SH-SY5Y (cell line): Measurements from ENCODE around the gene ZSCAN25.

Experiments used
- GATA2 ChIP-seq: IDR thresholded peaks from 2 replicates; pipeline ENCODE4 v1.6.1; 2011; ENCODE audit warnings: mild to moderate bottlenecking, low read depth, low read length
- GATA3 ChIP-seq: IDR thresholded peaks from 2 replicates; pipeline ENCODE4 v1.6.1; 2011; ENCODE audit warnings: low read depth, mild to moderate bottlenecking, low read length, moderate library complexity

ZSCAN25 gene

GRCh38 chr7:99665312-99666012 lies 48.7 kb downstream of the ZSCAN25 start:
- TF ChIP-seq GATA2, result no peak
- no peak for TF ChIP-seq GATA3

GRCh38 chr7:99666013-99666395 lies 49.3 kb downstream of the ZSCAN25 start:
- TF ChIP-seq GATA2 (no peak), GATA3 (no peak)

DNA sequence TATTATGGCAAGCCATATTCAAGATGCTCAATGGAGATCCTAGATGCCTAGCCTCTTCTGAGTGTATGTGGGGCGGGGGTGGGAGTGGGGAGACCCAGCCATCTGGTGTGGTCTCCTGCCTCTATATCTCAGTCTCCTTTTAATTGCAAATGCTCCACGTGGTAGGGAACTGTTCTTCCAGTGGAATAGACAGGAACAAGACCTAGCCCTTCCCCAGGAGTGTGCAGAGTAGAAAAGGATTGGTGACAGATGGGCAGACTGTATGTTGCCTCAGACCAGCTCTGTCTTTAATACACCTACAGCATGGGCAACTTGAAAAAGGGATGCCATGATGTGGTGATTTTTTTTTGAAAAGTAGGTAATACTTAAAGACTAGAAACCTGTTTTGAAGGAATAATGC lies 50.4 kb downstream of the ZSCAN25 start:
- TF ChIP-seq GATA3 (no peak), GATA2 (no peak)

- TF ChIP-seq GATA2, result no peak
- no peak for TF ChIP-seq GATA3
These were observed 51.8 kb downstream of the ZSCAN25 start for GRCh38 chr7:99668541-99668940.

- no peak for TF ChIP-seq GATA3
- no peak for TF ChIP-seq GATA2
These were observed 53.0 kb downstream of the ZSCAN25 start for GRCh38 chr7:99669782-99670181.

GRCh38 chr7:99672573-99672972 lies 55.8 kb downstream of the ZSCAN25 start:
- no peak for TF ChIP-seq GATA3
- TF ChIP-seq GATA2, result no peak

GRCh38 chr7:99674995-99675742 lies 58.4 kb downstream of the ZSCAN25 start:
- TF ChIP-seq GATA2, result no peak
- no peak for TF ChIP-seq GATA3

DNA sequence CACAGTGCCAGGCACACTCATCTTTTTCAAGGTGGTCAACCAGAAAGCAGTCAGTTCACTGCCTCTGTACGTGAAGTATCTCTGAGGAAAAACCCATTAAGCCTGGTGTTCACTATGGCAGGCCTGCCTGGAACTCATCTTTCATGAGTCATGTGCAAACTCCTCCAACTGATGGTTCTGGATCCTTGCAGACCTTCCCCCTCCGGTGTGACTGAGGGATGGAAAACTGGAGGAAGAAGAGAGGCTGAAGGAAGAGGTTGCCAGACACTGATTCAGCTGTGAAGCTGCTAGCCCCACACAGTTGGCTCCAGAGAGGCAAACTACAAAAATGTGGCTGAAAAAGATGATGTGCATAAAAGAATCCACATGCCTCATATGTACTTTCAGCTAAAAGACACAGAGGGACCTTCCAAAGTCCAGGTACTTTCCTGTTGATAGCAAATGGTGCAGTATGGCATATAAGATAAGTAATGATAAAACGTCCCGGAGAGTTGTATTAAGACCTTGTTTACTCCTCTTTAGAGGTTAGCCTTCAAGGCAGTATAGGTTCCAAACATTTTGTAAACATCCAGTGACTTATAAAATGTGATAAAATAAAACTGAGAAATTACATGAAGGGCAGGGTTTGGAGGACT lies 60.4 kb downstream of the ZSCAN25 start:
- TF ChIP-seq GATA3 (no peak), GATA2 (no peak)

DNA sequence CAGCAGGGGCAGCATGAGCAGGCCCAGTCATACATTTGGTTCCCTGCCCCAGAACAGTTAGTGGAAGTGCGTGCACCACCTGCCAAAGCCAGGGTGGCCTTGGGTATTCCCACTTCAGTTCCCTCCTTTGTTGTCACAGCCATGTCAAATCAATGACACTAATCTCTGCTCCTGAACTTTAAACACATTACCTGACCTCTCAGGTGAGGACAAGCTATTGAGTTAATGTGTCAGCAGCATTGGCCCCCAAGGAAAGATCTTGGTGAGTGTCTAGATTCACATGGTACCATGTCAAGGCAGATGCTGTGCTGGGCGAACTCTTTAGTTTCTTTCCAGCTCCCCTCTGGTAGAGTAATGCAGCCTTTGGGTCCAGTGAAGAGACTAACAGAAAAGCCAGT lies 60.9 kb downstream of the ZSCAN25 start:
- TF ChIP-seq GATA3 (no peak), GATA2 (no peak)

- no peak for TF ChIP-seq GATA3
- no peak for TF ChIP-seq GATA2
These were observed 62.3 kb downstream of the ZSCAN25 start for GRCh38 chr7:99679032-99679399.

- TF ChIP-seq GATA3 (no peak), GATA2 (no peak)
These were observed 62.9 kb downstream of the ZSCAN25 start, which contains the start of gene CYP3A5 for GRCh38 chr7:99679400-99680191. Gene CYP3A5, minus strand, starts transcription at chr7:99679996. Its CDS starts 100 bp downstream, at chr7:99679896.
